Measurements from ENCODE around the gene RUBCNL.

Gene RUBCNL

DNA sequence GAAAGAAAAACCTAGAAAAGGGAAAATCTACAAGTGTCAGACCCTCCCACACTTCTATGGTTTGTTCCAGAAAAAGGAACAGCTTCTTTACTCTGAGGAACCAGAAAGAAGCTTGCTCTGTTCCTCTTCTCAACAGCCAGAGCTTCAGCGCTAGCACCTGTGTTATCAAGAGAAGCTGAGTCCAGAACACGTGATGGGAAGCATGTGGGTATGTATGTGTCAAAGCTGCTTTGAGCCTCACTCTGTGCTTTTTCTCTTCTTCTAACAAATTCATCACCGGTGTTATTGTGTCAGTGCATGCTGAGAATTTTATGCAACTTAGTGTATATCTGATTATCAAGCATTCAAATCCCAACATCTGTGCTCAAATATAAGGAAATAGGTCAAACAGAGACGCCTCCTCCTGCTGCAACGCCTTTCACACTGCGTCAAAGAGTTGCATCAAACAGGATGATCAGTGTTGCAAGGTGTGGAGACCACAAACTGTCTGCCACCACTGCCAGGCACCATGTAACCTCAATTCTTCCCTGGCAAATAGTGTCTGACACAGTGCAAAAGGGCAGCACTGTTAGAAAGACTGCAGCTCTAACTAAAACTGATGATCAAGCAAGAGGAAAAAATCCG, 91.4 kb downstream of the RUBCNL start:
- no peak for DNase-seq (ENCODE audit: low spot score)
- CTCF ChIA-PET = interaction anchor here (0.6 to 0.7 kb wide), 3 partner anchors 24 to 623 kb away, joined by 3 read pairs; no protein-coding TSS in a partner anchor
- H3K27ac ChIP-seq = peak overlapping the region; percentile 82
- POLR2A ChIA-PET (ENCODE audit: low non-redundant PET) = no interaction called here
- TF ChIP-seq, protein P1, sequence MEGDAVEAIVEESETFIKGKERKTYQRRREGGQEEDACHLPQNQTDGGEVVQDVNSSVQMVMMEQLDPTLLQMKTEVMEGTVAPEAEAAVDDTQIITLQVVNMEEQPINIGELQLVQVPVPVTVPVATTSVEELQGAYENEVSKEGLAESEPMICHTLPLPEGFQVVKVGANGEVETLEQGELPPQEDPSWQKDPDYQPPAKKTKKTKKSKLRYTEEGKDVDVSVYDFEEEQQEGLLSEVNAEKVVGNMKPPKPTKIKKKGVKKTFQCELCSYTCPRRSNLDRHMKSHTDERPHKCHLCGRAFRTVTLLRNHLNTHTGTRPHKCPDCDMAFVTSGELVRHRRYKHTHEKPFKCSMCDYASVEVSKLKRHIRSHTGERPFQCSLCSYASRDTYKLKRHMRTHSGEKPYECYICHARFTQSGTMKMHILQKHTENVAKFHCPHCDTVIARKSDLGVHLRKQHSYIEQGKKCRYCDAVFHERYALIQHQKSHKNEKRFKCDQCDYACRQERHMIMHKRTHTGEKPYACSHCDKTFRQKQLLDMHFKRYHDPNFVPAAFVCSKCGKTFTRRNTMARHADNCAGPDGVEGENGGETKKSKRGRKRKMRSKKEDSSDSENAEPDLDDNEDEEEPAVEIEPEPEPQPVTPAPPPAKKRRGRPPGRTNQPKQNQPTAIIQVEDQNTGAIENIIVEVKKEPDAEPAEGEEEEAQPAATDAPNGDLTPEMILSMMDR (conservative IDR thresholded peaks at IDR 0.05; ENCODE audit: low read depth) = no peak

DNA sequence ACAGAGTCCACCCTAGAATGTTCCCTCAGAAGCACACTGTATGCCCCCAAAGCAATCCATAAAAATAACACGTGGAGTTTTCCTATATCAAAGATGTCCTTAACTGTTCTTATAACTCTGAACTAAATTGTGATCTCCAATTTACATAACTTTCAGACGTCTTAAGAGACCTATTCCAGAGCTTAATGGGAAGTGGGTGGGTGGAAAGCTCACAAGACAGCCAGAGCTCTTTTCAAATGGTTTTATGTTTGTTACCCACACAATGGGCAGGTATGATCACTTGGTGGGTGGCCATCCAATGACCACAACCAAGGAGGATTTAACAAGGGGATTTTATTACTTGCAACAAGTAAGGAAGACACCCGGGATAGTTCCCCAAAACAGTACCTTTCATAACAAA, 93.6 kb downstream of the RUBCNL start:
- no peak for DNase-seq (ENCODE audit: low spot score)
- TF ChIP-seq, protein P1 (conservative IDR thresholded peaks at IDR 0.05; ENCODE audit: low read depth) = no peak
- H3K27ac ChIP-seq = no peak overlapping the region
- ChIA-PET POLR2A (ENCODE audit: low non-redundant PET) (no interaction called here), CTCF (no interaction called here)
